ENCODE measurements around the gene MIF. TPM values are rescaled to one million over a fixed set of nuclear protein-coding genes. Genes with fewer than 3 reads are reported as not detected.
A peak's percentile ranks its signal among the peaks of the same experiment; 100 is the strongest.

MIF gene
- total RNA-seq, 1 experiment from 2014 or later = 1,068 TPM

DNA sequence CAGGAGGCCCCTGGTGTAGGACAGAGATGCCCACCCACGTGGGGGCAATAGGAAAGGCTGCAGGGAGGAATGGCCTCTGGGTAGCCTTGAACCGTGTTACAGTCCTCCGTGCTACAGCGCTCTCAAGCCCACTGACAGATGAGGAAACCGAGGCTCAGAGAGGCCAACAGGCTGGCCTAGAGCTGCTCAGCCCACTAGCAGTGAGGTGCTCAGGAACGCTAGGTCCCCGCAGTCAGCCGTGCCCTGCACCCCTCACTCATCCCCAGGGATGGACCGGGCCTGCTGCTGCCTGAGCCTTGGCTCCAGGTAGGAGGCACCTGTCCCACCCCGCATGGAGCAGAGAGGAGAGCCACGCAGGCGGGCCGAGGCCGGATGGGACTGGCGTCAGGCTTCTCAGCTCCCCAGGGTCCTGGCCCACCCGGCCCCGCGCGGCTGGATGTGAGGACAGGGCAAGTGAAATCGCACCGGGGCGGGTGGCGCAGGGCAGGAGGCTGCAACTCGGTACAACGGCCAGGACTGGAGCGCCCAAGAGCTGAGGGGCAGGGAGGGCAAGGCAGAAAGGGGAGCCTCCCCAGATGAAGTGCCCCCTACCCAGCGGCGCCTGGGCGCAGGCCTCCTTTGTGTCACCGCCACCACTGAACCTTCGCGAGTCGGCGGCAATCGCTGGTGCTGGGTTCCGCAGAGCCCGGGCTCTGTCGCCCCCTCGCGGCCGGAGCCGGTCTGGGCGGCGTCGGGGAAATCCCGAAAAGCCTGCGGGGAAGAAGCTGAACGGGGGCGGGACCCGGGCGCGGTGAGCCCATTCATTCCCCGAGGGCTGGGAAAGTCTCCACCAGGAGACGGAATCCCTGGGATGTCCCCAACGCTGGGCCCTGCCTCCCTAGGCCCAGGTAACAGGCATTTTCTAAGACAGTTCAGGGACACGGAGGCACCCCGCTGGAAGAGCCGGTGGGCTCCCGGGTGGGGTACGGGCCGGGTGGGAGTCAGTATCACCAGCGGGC, 44.9 kb upstream of the MIF start:
- Histone ChIP-seq H3K79me1 (ENCODE audit: insufficient read depth, low read depth, low read length, poor library complexity, severe bottlenecking) (no peaks in the 10 kb centered on the region), H3K23ac (ENCODE audit: insufficient read length, low read depth, low read length) (no peak overlapping the region), H2BK20ac (ENCODE audit: low read depth, low read length, poor library complexity, severe bottlenecking) (no peak overlapping the region), H3K79me2 (ENCODE audit: insufficient read depth, low read length) (no peaks in the 10 kb centered on the region), H3K9me3 (ENCODE audit: control insufficient read depth, low read depth, low read length) (no peaks in the 10 kb centered on the region), H3K4me1 (ENCODE audit: insufficient read depth, low read length) (no peaks in the 10 kb centered on the region; the same call in 1 of the 2 replicates), H3K9ac (ENCODE audit: extremely low read depth, insufficient read length, low read length) (no peak overlapping the region), H2AK5ac (ENCODE audit: insufficient read length, low read length) (no peak overlapping the region), H2AFZ (ENCODE audit: low read length) (no peak overlapping the region), H2BK12ac (ENCODE audit: insufficient read length, low read depth, low read length) (no peak overlapping the region), H3K56ac (ENCODE audit: insufficient read length, low read depth, low read length) (no peak overlapping the region), H3K27ac (ENCODE audit: insufficient read length, low read depth, low read length) (no peak overlapping the region), H3K23me2 (ENCODE audit: insufficient read length, low read depth, low read length, poor library complexity, severe bottlenecking) (peaks cover 3% of the 10 kb centered on the region), H4K91ac (ENCODE audit: insufficient read length, low read depth, low read length) (no peak overlapping the region), H3K4me2 (ENCODE audit: insufficient read depth, insufficient read length, low read length) (no peak overlapping the region), H3K27me3 (ENCODE audit: insufficient read depth, low read length) (no peaks in the 10 kb centered on the region), H3K4ac (ENCODE audit: low read depth, low read length) (no peak overlapping the region), H2BK120ac (ENCODE audit: low read depth, low read length, poor library complexity, severe bottlenecking) (no peak overlapping the region), H3T11ph (ENCODE audit: low read length) (no peak overlapping the region), H2BK5ac (ENCODE audit: insufficient read length, low read length) (no peak overlapping the region), H3K18ac (ENCODE audit: insufficient read length, low read depth, low read length) (peak overlapping the region; percentile 56), H4K8ac (replicated peaks; ENCODE audit: insufficient read length, low read depth, low read length) (no peak overlapping the region), H4K20me1 (ENCODE audit: control insufficient read depth, insufficient read depth, insufficient read length) (no peaks in the 10 kb centered on the region), H3K14ac (ENCODE audit: insufficient read depth, low read length) (0 out of 2 replicates have a peak overlapping the region, but pooled peaks have one; percentile 73), H4K5ac (ENCODE audit: insufficient read length, low read depth, low read length) (no peak overlapping the region), H2BK15ac (ENCODE audit: low read depth, low read length) (no peak overlapping the region)
- no CpG with 5 or more reads among the region's 62 CpGs for WGBS (ENCODE audit: extremely low coverage, insufficient read length, low lambda C conversion rate)
- no peak overlapping the region for H3K4me3 Mint-ChIP-seq
- peaks cover 18% of the 10 kb centered on the region for H3K27me3 Mint-ChIP-seq (ENCODE audit: low read depth)
- no peaks in the 10 kb centered on the region for H3K36me3 Mint-ChIP-seq (ENCODE audit: insufficient read depth in 1 of 3, low read depth in 3 of 3)
- TF ChIP-seq, protein P1, sequence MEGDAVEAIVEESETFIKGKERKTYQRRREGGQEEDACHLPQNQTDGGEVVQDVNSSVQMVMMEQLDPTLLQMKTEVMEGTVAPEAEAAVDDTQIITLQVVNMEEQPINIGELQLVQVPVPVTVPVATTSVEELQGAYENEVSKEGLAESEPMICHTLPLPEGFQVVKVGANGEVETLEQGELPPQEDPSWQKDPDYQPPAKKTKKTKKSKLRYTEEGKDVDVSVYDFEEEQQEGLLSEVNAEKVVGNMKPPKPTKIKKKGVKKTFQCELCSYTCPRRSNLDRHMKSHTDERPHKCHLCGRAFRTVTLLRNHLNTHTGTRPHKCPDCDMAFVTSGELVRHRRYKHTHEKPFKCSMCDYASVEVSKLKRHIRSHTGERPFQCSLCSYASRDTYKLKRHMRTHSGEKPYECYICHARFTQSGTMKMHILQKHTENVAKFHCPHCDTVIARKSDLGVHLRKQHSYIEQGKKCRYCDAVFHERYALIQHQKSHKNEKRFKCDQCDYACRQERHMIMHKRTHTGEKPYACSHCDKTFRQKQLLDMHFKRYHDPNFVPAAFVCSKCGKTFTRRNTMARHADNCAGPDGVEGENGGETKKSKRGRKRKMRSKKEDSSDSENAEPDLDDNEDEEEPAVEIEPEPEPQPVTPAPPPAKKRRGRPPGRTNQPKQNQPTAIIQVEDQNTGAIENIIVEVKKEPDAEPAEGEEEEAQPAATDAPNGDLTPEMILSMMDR (conservative IDR thresholded peaks at IDR 0.05) = peak; percentile 99
- H3K4me1 Mint-ChIP-seq = peaks cover 24 to 40% of the 10 kb centered on the region in 2 experiments
- DNase-seq = peak; percentile 95
- no peak overlapping the region for H3K27ac Mint-ChIP-seq
- no peaks in the 10 kb centered on the region; a peak in 1 of 5 replicates for H3K9me3 Mint-ChIP-seq
